H1 (cell line): Measurements from ENCODE around the gene PLCL1. TPM values are rescaled to one million over a fixed set of nuclear protein-coding genes. Genes with fewer than 3 reads are reported as not detected.

Experiments
- CTCF ChIA-PET: fragments of 300-600 bp; sonication (Branson Sonifier 250); formaldehyde crosslinking; loops from one replicate; lab custom pipeline; 2021; ENCODE audit not compliant: partially characterized antibody; lab: Charles Lee
- POLR2A ChIA-PET: fragments of 300-600 bp; sonication (Branson Sonifier 250); formaldehyde crosslinking; loops from one replicate; lab custom pipeline; 2021; ENCODE audit warnings: inconsistent platforms; ENCODE audit not compliant: partially characterized antibody; lab: Charles Lee
- DNase-seq, 2 experiments: peaks; one replicate each; pipeline versions ENCODE4 v3.0.0 to v3.0.0-alpha.2; 2010 to 2022; ENCODE audit warnings: low spot score in 2 of 2, low read depth in 1 of 2, mixed read lengths in 1 of 2
- FAIRE-seq: peaks from 2 replicates; lab custom pipeline; 2011; peaks lifted over from hg19 to GRCh38; lab: Jason Lieb, UNC
- H2AFZ ChIP-seq: 2 replicates; pipeline ENCODE4 v1.8.1; 2012; ENCODE audit warnings: low read length, inconsistent platforms
- H2AK5ac ChIP-seq: 2 replicates; pipeline ENCODE4 v1.6.1; 2013; ENCODE audit warnings: low read depth, low read length
- H2BK120ac ChIP-seq: replicated peaks from 2 replicates; pipeline ENCODE3; 2013; ENCODE audit warnings: low read depth, low read length, inconsistent platforms
- H2BK12ac ChIP-seq: 2 replicates; pipeline ENCODE4 v1.6.1; 2013; ENCODE audit warnings: low read depth, low read length
- H2BK15ac ChIP-seq: 2 replicates; pipeline ENCODE4 v1.6.1; 2013; ENCODE audit warnings: low read length
- H2BK20ac ChIP-seq: 2 replicates; pipeline ENCODE4 v1.6.1; 2013; ENCODE audit warnings: low read length
- H2BK5ac ChIP-seq: 2 replicates; pipeline ENCODE4 v1.6.1; 2013; ENCODE audit warnings: low read depth, low read length
- H3K14ac ChIP-seq: 2 replicates; pipeline ENCODE4 v1.6.1; 2013; ENCODE audit warnings: inconsistent platforms; ENCODE audit not compliant: insufficient read length
- H3K18ac ChIP-seq: 2 replicates; pipeline ENCODE4 v1.6.1; 2013; ENCODE audit warnings: low read length; ENCODE audit errors: extremely low read depth
- H3K23ac ChIP-seq: 2 replicates; pipeline ENCODE4 v1.6.1; 2013; ENCODE audit warnings: inconsistent platforms; ENCODE audit not compliant: insufficient read length
- H3K23me2 ChIP-seq: 2 replicates; pipeline ENCODE4 v1.6.1; 2013; ENCODE audit warnings: low read depth, low read length
- H3K27ac ChIP-seq: 2 replicates; pipeline ENCODE4 v1.6.1; 2011; ENCODE audit warnings: low read depth, low read length, inconsistent platforms
- H3K27me3 ChIP-seq, 4 experiments: replicated peaks in 1 of 4; 1 replicate in 1 of 4; 2 replicates in 3 of 4; pipeline versions ENCODE4 v1.6.1 to v1.8.1; 2011 to 2013; ENCODE audit warnings: low read length in 3 of 4, mild to moderate bottlenecking in 3 of 4, inconsistent platforms in 2 of 4, mixed read lengths in 2 of 4, moderate library complexity in 1 of 4; ENCODE audit not compliant: control insufficient read depth in 3 of 4, insufficient read depth in 3 of 4; ENCODE audit errors: extremely low read depth in 1 of 4
- H3K36me3 ChIP-seq, 4 experiments: 2 replicates each; pipeline versions ENCODE4 v1.6.1 to v1.8.1; 2011 to 2013; ENCODE audit warnings: mild to moderate bottlenecking in 4 of 4, low read length in 3 of 4, moderate library complexity in 2 of 4, control low read depth in 1 of 4, inconsistent platforms in 1 of 4; ENCODE audit not compliant: insufficient read depth in 4 of 4, control insufficient read depth in 2 of 4
- H3K4ac ChIP-seq: replicated peaks from 2 replicates; pipeline ENCODE3; 2013; ENCODE audit warnings: low read length, low read depth, mixed read lengths, inconsistent platforms; ENCODE audit not compliant: insufficient read length
- H3K4me1 ChIP-seq, 4 experiments: replicated peaks in 1 of 4; 1 replicate in 1 of 4; 2 replicates in 3 of 4; pipeline versions ENCODE4 v1.6.1 to v1.8.1; 2011 to 2013; ENCODE audit warnings: low read length in 3 of 4, inconsistent platforms in 2 of 4, mixed read lengths in 1 of 4; ENCODE audit not compliant: insufficient read depth in 4 of 4, control insufficient read depth in 3 of 4
- H3K4me2 ChIP-seq, 2 experiments: 2 replicates each; pipeline versions ENCODE4 v1.6.1 to v1.8.1; 2011 to 2013; ENCODE audit warnings: low read depth in 2 of 2, low read length in 2 of 2, control low read depth in 1 of 2, inconsistent platforms in 1 of 2, mild to moderate bottlenecking in 1 of 2; ENCODE audit not compliant: insufficient read depth in 1 of 2
- H3K4me3 ChIP-seq, 4 experiments: fragments of 200-600, 300-600 bp in 1 of 4; sonication (generic), shearing (Covaris generic), sonication (Bioruptor Twin) in 1 of 4; 2 replicates each; pipeline versions ENCODE4 v1.5.1 to v1.8.1; 2011 to 2016; ENCODE audit warnings: low read length in 4 of 4, low read depth in 3 of 4, control low read depth in 2 of 4, inconsistent platforms in 2 of 4, mild to moderate bottlenecking in 2 of 4, mixed read lengths in 1 of 4, moderate library complexity in 1 of 4; ENCODE audit not compliant: insufficient read depth in 2 of 4; ENCODE audit errors: extremely low read depth in 1 of 4
- H3K56ac ChIP-seq: replicated peaks from 2 replicates; pipeline ENCODE3; 2013; ENCODE audit warnings: low read depth, mild to moderate bottlenecking, mixed read lengths, low read length, inconsistent platforms; ENCODE audit not compliant: insufficient read length
- H3K79me1 ChIP-seq: 2 replicates; pipeline ENCODE4 v1.6.1; 2013; ENCODE audit warnings: low read depth, low read length, control low read depth
- H3K79me2 ChIP-seq, 2 experiments: 2 replicates each; pipeline versions ENCODE4 v1.6.1 to v1.8.1; 2012 to 2013; ENCODE audit warnings: low read length in 2 of 2, mild to moderate bottlenecking in 2 of 2, inconsistent platforms in 1 of 2; ENCODE audit not compliant: insufficient read depth in 2 of 2, control insufficient read depth in 1 of 2
- H3K9ac ChIP-seq, 4 experiments: replicated peaks in 1 of 4; 1 replicate in 1 of 4; 2 replicates in 3 of 4; pipeline versions ENCODE4 v1.6.1 to v1.8.1; 2011 to 2013; ENCODE audit warnings: low read depth in 3 of 4, low read length in 3 of 4, control low read depth in 2 of 4, mild to moderate bottlenecking in 2 of 4, moderate library complexity in 2 of 4, inconsistent platforms in 1 of 4; ENCODE audit errors: extremely low read depth in 1 of 4
- H3K9me3 ChIP-seq, 2 experiments: 2 replicates each; pipeline versions ENCODE4 v1.6.1 to v1.8.1; 2012 to 2013; ENCODE audit warnings: mild to moderate bottlenecking in 2 of 2, moderate library complexity in 2 of 2, control low read depth in 1 of 2, inconsistent platforms in 1 of 2, low read depth in 1 of 2, low read length in 1 of 2, mixed read lengths in 1 of 2; ENCODE audit not compliant: insufficient read depth in 2 of 2
- H4K20me1 ChIP-seq, 2 experiments: replicated peaks in 1 of 2; 2 replicates each; pipeline versions ENCODE3 to v1.8.1; 2011 to 2013; ENCODE audit warnings: inconsistent platforms in 2 of 2, low read length in 2 of 2, mild to moderate bottlenecking in 1 of 2; ENCODE audit not compliant: insufficient read depth in 2 of 2, control insufficient read depth in 1 of 2
- H4K5ac ChIP-seq: 2 replicates; pipeline ENCODE4 v1.6.1; 2013; ENCODE audit warnings: low read length, low read depth, mixed read lengths, inconsistent platforms; ENCODE audit not compliant: insufficient read length
- H4K8ac ChIP-seq: 2 replicates; pipeline ENCODE4 v1.8.0; 2013; ENCODE audit warnings: mild to moderate bottlenecking, moderate library complexity, low read length, inconsistent platforms; ENCODE audit not compliant: insufficient read depth; ENCODE audit errors: extremely low read depth
- H4K91ac ChIP-seq: replicated peaks from 2 replicates; pipeline ENCODE3; 2013; ENCODE audit warnings: low read length, mixed read lengths, inconsistent platforms; ENCODE audit not compliant: insufficient read length
- BACH1 ChIP-seq: IDR thresholded peaks from 2 replicates; pipeline ENCODE4 v1.6.1; 2012; ENCODE audit warnings: low read length, improper control_type of control experiment
- RNF2 ChIP-seq: fragments of 200-900, 300-1000 bp; sonication (generic); IDR thresholded peaks from 2 replicates; pipeline ENCODE4 v1.7.1; 2016; ENCODE audit warnings: borderline replicate concordance, low read depth, mild to moderate bottlenecking, antibody characterized with exemption, low read length; ENCODE audit not compliant: poor library complexity, severe bottlenecking; ENCODE audit errors: missing control alignments
- TAF1 ChIP-seq: IDR thresholded peaks from 2 replicates; pipeline ENCODE4 v1.6.1; 2011; ENCODE audit warnings: mild to moderate bottlenecking, low read depth, low read length
- polyA plus RNA-seq, 7 experiments: library from polyadenylated mRNA; depleted of rRNA in 3 of 7; stranded (reverse) in 5 of 7; unstranded in 2 of 7; fragments of >200 nt in 5 of 7; fragments of 200-250 nt in 2 of 7; gene quantifications; 1 replicate in 5 of 7; 2 replicates in 1 of 7; 4 replicates in 1 of 7; pipeline versions ENCODE4 v1.2.1 to v1.2.3, GENCODE V29; 2011 to 2013; ENCODE audit warnings: missing spikeins in 2 of 7, mixed read lengths in 2 of 7
- total RNA-seq: library from RNA; stranded (reverse); fragmentation: NEBNext Ultra II Directional; extraction: Animal tissue kit (Norgen Biotek cat#: 25700); gene quantifications from 2 replicates; pipeline ENCODE4 v1.2.1, GENCODE V29; 2021

The PLCL1 gene
- total and polyA plus RNA-seq, 2 of the 8 experiments (the other 6 are each of a cell fraction or from before 2014, with no cell fraction given) = not detected

GRCh38 chr2:198072655-198073054, 268.3 kb downstream of the PLCL1 start:
- ChIA-PET CTCF (no interaction called here), POLR2A (no interaction called here)
- Histone ChIP-seq H4K20me1 (no peaks in the 10 kb centered on the region), H4K8ac (no peak overlapping the region), H3K14ac (no peak overlapping the region), H4K5ac (no peak overlapping the region), H3K27ac (no peak overlapping the region), H3K79me2 (no peaks in the 10 kb centered on the region), H3K23me2 (no peaks in the 10 kb centered on the region; the same call in 1 of the 2 replicates), H3K23ac (no peak overlapping the region), H3K4me3 (no peak overlapping the region), H2BK5ac (no peak overlapping the region), H2BK15ac (no peak overlapping the region), H2AFZ (no peak overlapping the region), H3K9me3 (no peaks in the 10 kb centered on the region), H3K9ac (no peak overlapping the region), H3K36me3 (no peaks in the 10 kb centered on the region; a peak in 1 of 8 replicates), H3K56ac (no peak overlapping the region), H3K27me3 (no peaks in the 10 kb centered on the region), H2BK120ac (no peak overlapping the region), H2AK5ac (no peak overlapping the region), H3K4me1 (no peaks in the 10 kb centered on the region; a peak in 2 of 7 replicates), H3K18ac (no peak overlapping the region), H3K4ac (no peak overlapping the region), H2BK20ac (no peak overlapping the region), H3K4me2 (no peak overlapping the region), H2BK12ac (no peak overlapping the region), H3K79me1 (no peaks in the 10 kb centered on the region), H4K91ac (no peak overlapping the region)
- no peak for DNase-seq
- no peak for FAIRE-seq
- no peak for TF ChIP-seq TAF1
- TF ChIP-seq BACH1 = no peak
- no peak for TF ChIP-seq RNF2
